WTC11 (cell line): ENCODE measurements around the gene TCOF1. TPM values are rescaled to one million over a fixed set of nuclear protein-coding genes. Genes with fewer than 3 reads are reported as not detected.

Experiments used
- ATAC-seq: fragments of 200-7000 bp; cut with Tn5 transposase; 2 replicates; pipeline ENCODE4 v1.10.0; 2021; ENCODE audit warnings: mild to moderate bottlenecking, moderate library complexity
- CTCF ChIA-PET: fragments of 300-600 bp; sonication (Branson Sonifier 250); formaldehyde crosslinking; loops from one replicate; lab custom pipeline; 2021; ENCODE audit warnings: antibody characterized with exemption; lab: Charles Lee
- POLR2A ChIA-PET: fragments of 350-600 bp; sonication (Branson Sonifier 250); formaldehyde crosslinking; loops from one replicate; lab custom pipeline; 2021; ENCODE audit warnings: antibody characterized with exemption; lab: Charles Lee
- DNase-seq: peaks from one replicate; pipeline ENCODE4 v3.0.0; 2021; ENCODE audit warnings: low spot score
- H3K27ac Mint-ChIP-seq: 2 replicates; pipeline ENCODE4 v1.8.0; 2021; ENCODE audit warnings: mixed read lengths
- H3K27me3 Mint-ChIP-seq: 2 replicates; pipeline ENCODE4 v1.8.0; 2021; ENCODE audit warnings: low read depth, mild to moderate bottlenecking, moderate library complexity, mixed read lengths
- H3K36me3 Mint-ChIP-seq: 2 replicates; pipeline ENCODE4 v1.8.0; 2021; ENCODE audit warnings: mixed read lengths
- H3K4me1 Mint-ChIP-seq: 2 replicates; pipeline ENCODE4 v1.8.0; 2022; ENCODE audit warnings: mixed read lengths
- H3K4me3 Mint-ChIP-seq: 2 replicates; pipeline ENCODE4 v1.8.0; 2021; ENCODE audit warnings: mild to moderate bottlenecking, moderate library complexity, mixed read lengths
- H3K9me3 Mint-ChIP-seq: 2 replicates; pipeline ENCODE4 v1.8.0; 2021; ENCODE audit warnings: mixed read lengths
- ELF4 ChIP-seq: sonication (generic); formaldehyde crosslinking; IDR thresholded peaks from 2 replicates; pipeline ENCODE4 v1.8.1; 2022; ENCODE audit warnings: low read depth, mild to moderate bottlenecking, moderate library complexity, missing genetic modification reagents
- FOXP1 ChIP-seq: sonication (generic); formaldehyde crosslinking; IDR thresholded peaks from 2 replicates; pipeline ENCODE4 v1.8.0; 2022; ENCODE audit warnings: missing genetic modification reagents, mild to moderate bottlenecking, moderate library complexity, borderline replicate concordance
- JUN ChIP-seq: sonication (generic); formaldehyde crosslinking; IDR thresholded peaks from 2 replicates; pipeline ENCODE4 v1.8.0; 2023; ENCODE audit warnings: mild to moderate bottlenecking, missing genetic modification reagents
- MYBL2 ChIP-seq: sonication (generic); formaldehyde crosslinking; IDR thresholded peaks from 2 replicates; pipeline ENCODE4 v1.8.1; 2023; ENCODE audit warnings: mild to moderate bottlenecking, moderate library complexity, missing genetic modification reagents
- NFYB ChIP-seq: sonication (generic); formaldehyde crosslinking; conservative IDR thresholded peaks from 2 replicates; pipeline ENCODE4 v1.8.0; 2022; ENCODE audit warnings: low read depth, missing genetic modification reagents
- NR1H2 ChIP-seq: sonication (generic); formaldehyde crosslinking; IDR thresholded peaks from 2 replicates; pipeline ENCODE4 v1.9.0; 2021; ENCODE audit warnings: mild to moderate bottlenecking, moderate library complexity, missing genetic modification reagents
- NR3C1 ChIP-seq: sonication (generic); formaldehyde crosslinking; conservative IDR thresholded peaks from 2 replicates; pipeline ENCODE4 v1.8.1; 2023; ENCODE audit warnings: low read depth, mild to moderate bottlenecking, missing genetic modification reagents
- SP1 ChIP-seq: sonication (generic); formaldehyde crosslinking; conservative IDR thresholded peaks from 2 replicates; pipeline ENCODE4 v1.8.1; 2022; ENCODE audit warnings: missing genetic modification reagents
- TEAD4 ChIP-seq: sonication (generic); formaldehyde crosslinking; IDR thresholded peaks from 2 replicates; pipeline ENCODE4 v1.8.0; 2022; ENCODE audit warnings: mild to moderate bottlenecking, missing genetic modification reagents
- TP53 ChIP-seq: sonication (generic); formaldehyde crosslinking; IDR thresholded peaks from 2 replicates; pipeline ENCODE4 v1.8.1; 2023; ENCODE audit warnings: mild to moderate bottlenecking, missing genetic modification reagents
- total RNA-seq: library from RNA; stranded (reverse); gene quantifications from 3 replicates; pipeline ENCODE4 v1.2.3, GENCODE V29; 2021
- TF ChIP-seq, protein P1 (sequence below): sonication (generic); formaldehyde crosslinking; IDR thresholded peaks from 2 replicates; pipeline ENCODE4 v1.8.0; 2023; ENCODE audit warnings: missing genetic modification reagents
- TF ChIP-seq, protein P2 (sequence below): sonication (generic); formaldehyde crosslinking; IDR thresholded peaks from 2 replicates; pipeline ENCODE4 v1.8.1; 2023; ENCODE audit warnings: mild to moderate bottlenecking, missing genetic modification reagents
- TF ChIP-seq, protein P3 (sequence below): fragments of 250-450 bp; sonication (Bioruptor Pico); IDR thresholded peaks from 2 replicates; pipeline ENCODE4 v1.9.0; 2021; ENCODE audit warnings: moderate library complexity, mild to moderate bottlenecking, inconsistent platforms, borderline replicate concordance
- TF ChIP-seq, protein P4 (sequence below): sonication (generic); formaldehyde crosslinking; IDR thresholded peaks from 2 replicates; pipeline ENCODE4 v1.8.0; 2022; ENCODE audit warnings: mild to moderate bottlenecking, missing genetic modification reagents
- TF ChIP-seq, protein P5 (sequence below): sonication (generic); formaldehyde crosslinking; IDR thresholded peaks from 2 replicates; pipeline ENCODE4 v1.8.0; 2022; ENCODE audit warnings: mild to moderate bottlenecking, missing genetic modification reagents
- TF ChIP-seq, protein P6 (sequence below): sonication (generic); formaldehyde crosslinking; IDR thresholded peaks from 2 replicates; pipeline ENCODE4 v1.8.1; 2023; ENCODE audit warnings: mild to moderate bottlenecking, moderate library complexity, missing genetic modification reagents
- TF ChIP-seq, protein P7 (sequence below): sonication (generic); formaldehyde crosslinking; IDR thresholded peaks from 2 replicates; pipeline ENCODE4 v1.8.1; 2023; ENCODE audit warnings: mild to moderate bottlenecking, missing genetic modification reagents, moderate library complexity

The TCOF1 gene
- total RNA-seq, 1 experiment from 2014 or later = 174 TPM

DNA sequence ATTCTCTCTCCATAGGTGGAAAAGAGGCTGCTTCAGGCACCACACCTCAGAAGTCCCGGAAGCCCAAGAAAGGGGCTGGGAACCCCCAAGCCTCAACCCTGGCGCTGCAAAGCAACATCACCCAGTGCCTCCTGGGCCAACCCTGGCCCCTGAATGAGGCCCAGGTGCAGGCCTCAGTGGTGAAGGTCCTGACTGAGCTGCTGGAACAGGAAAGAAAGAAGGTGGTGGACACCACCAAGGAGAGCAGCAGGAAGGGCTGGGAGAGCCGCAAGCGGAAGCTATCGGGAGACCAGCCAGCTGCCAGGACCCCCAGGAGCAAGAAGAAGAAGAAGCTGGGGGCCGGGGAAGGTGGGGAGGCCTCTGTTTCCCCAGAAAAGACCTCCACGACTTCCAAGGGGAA is 38.8 kb downstream of the TCOF1 start (continued):
- TF ChIP-seq, protein P1, sequence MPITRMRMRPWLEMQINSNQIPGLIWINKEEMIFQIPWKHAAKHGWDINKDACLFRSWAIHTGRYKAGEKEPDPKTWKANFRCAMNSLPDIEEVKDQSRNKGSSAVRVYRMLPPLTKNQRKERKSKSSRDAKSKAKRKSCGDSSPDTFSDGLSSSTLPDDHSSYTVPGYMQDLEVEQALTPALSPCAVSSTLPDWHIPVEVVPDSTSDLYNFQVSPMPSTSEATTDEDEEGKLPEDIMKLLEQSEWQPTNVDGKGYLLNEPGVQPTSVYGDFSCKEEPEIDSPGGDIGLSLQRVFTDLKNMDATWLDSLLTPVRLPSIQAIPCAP (CRISPR knock-in tag) = no peak
- no peak for TF ChIP-seq NR1H2
- TF ChIP-seq, protein P2, sequence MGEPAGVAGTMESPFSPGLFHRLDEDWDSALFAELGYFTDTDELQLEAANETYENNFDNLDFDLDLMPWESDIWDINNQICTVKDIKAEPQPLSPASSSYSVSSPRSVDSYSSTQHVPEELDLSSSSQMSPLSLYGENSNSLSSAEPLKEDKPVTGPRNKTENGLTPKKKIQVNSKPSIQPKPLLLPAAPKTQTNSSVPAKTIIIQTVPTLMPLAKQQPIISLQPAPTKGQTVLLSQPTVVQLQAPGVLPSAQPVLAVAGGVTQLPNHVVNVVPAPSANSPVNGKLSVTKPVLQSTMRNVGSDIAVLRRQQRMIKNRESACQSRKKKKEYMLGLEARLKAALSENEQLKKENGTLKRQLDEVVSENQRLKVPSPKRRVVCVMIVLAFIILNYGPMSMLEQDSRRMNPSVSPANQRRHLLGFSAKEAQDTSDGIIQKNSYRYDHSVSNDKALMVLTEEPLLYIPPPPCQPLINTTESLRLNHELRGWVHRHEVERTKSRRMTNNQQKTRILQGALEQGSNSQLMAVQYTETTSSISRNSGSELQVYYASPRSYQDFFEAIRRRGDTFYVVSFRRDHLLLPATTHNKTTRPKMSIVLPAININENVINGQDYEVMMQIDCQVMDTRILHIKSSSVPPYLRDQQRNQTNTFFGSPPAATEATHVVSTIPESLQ (CRISPR knock-in tag) = no peak
- TF ChIP-seq, protein P3, sequence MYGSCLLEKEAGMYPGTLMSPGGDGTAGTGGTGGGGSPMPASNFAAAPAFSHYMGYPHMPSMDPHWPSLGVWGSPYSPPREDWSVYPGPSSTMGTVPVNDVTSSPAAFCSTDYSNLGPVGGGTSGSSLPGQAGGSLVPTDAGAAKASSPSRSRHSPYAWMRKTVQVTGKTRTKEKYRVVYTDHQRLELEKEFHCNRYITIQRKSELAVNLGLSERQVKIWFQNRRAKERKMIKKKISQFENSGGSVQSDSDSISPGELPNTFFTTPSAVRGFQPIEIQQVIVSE (CRISPR knock-in tag) = no peak
- TF ChIP-seq FOXP1 (CRISPR knock-in tag) = no peak
- TF ChIP-seq, protein P4, sequence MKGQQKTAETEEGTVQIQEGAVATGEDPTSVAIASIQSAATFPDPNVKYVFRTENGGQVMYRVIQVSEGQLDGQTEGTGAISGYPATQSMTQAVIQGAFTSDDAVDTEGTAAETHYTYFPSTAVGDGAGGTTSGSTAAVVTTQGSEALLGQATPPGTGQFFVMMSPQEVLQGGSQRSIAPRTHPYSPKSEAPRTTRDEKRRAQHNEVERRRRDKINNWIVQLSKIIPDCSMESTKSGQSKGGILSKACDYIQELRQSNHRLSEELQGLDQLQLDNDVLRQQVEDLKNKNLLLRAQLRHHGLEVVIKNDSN (CRISPR knock-in tag) = no peak
- no peak for TF ChIP-seq NFYB (CRISPR knock-in tag)
- TF ChIP-seq MYBL2 (CRISPR knock-in tag) = no peak
- TF ChIP-seq NR3C1 (CRISPR knock-in tag) = no peak
- TF ChIP-seq TEAD4 (CRISPR knock-in tag) = no peak
- TF ChIP-seq, all 79 proteins: peak for 0

DNA sequence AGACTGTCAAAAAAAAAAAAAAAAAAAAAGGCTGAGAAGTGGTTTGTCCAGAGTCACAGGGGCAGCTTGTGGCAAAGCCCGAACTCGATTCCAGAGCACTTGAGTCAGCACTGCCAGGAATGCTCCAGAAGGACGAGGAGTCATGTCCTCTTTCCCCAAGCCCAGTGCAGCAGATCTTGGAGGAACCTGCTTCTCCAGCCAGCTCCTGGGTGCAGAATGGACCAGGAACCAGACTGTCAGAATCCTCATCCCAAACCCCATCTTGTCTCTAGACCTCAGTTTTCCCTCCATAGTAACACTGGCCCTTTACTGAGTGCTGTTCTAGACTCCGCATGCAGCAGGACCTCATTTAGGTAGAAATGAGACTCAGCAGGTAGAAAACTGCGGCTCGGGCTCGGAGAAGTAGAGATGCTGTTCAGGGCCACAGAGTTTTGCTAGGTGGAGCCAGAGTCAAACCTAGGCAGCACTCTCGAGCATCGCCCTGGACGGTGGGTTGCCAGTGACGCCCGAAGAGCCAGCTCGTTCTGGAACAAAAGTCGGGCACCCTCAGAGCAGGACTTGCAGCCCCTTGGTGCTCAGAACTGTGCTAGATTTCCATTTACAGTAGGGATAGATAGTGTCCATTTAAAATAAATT is 39.8 kb downstream of the TCOF1 start:
- TF ChIP-seq NR3C1 (CRISPR knock-in tag) (no peak), ELF4 (CRISPR knock-in tag) (no peak), TP53 (CRISPR knock-in tag) (no peak), JUN (CRISPR knock-in tag) (no peak), SP1 (CRISPR knock-in tag) (no peak)
- TF ChIP-seq, protein P5, sequence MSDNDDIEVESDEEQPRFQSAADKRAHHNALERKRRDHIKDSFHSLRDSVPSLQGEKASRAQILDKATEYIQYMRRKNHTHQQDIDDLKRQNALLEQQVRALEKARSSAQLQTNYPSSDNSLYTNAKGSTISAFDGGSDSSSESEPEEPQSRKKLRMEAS = no peak
- TF ChIP-seq, protein P6, sequence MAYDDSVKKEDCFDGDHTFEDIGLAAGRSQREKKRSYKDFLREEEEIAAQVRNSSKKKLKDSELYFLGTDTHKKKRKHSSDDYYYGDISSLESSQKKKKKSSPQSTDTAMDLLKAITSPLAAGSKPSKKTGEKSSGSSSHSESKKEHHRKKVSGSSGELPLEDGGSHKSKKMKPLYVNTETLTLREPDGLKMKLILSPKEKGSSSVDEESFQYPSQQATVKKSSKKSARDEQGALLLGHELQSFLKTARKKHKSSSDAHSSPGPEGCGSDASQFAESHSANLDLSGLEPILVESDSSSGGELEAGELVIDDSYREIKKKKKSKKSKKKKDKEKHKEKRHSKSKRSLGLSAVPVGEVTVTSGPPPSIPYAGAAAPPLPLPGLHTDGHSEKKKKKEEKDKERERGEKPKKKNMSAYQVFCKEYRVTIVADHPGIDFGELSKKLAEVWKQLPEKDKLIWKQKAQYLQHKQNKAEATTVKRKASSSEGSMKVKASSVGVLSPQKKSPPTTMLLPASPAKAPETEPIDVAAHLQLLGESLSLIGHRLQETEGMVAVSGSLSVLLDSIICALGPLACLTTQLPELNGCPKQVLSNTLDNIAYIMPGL = no peak
- TF ChIP-seq, protein P7, sequence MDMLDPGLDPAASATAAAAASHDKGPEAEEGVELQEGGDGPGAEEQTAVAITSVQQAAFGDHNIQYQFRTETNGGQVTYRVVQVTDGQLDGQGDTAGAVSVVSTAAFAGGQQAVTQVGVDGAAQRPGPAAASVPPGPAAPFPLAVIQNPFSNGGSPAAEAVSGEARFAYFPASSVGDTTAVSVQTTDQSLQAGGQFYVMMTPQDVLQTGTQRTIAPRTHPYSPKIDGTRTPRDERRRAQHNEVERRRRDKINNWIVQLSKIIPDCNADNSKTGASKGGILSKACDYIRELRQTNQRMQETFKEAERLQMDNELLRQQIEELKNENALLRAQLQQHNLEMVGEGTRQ (CRISPR knock-in tag) = no peak
- H3K27ac Mint-ChIP-seq = 0 out of 2 replicates have a peak overlapping the region, but pooled peaks have one; percentile 13
- POLR2A ChIA-PET = interaction anchor here (1.0 to 1.4 kb wide), 2 partner anchors 39 to 48 kb away, joined by 3 to 4 read pairs; no protein-coding TSS in a partner anchor
- DNase-seq (no peak), ATAC-seq (no peak)
- peaks cover 61% of the 10 kb centered on the region for H3K36me3 Mint-ChIP-seq
- H3K9me3 Mint-ChIP-seq = no peaks in the 10 kb centered on the region
- H3K4me3 Mint-ChIP-seq = no peak overlapping the region
- no peaks in the 10 kb centered on the region for H3K4me1 Mint-ChIP-seq
- H3K27me3 Mint-ChIP-seq = no peaks in the 10 kb centered on the region
- CTCF ChIA-PET = interaction anchor here (0.5 to 4.6 kb wide), 25 partner anchors 10 to 1058 kb away, joined by 3 to 76 read pairs (median 5); partner anchors contain the start of genes ARSI and CD74
